ENCODE measurements around the gene AGPAT3. TPM values are rescaled to one million over a fixed set of nuclear protein-coding genes. Genes with fewer than 3 reads are reported as not detected.
A peak's percentile ranks its signal among the peaks of the same experiment; 100 is the strongest.

AGPAT3 gene
- total and polyA plus RNA-seq, 3 donors from 2014 or later, result 64.5 to 77.5 (median 69.8) TPM

- Histone ChIP-seq H3K27ac (no peak overlapping the region), H3K27me3 (no peaks in the 10 kb centered on the region), H3K4me3 (no peak overlapping the region), H3K36me3 (ENCODE audit: low read depth, missing control alignments) (no peaks in the 10 kb centered on the region), H3K4me1 (peaks cover 30% of the 10 kb centered on the region), H3K9me3 (no peaks in the 10 kb centered on the region)
- intact Hi-C loops (cut with DNase I; ENCODE audit: low total_unique reads), result no loop called here
- no peak for DNase-seq
- WGBS, 2 donors, result 65 to 71% methylated on average over 9 of the region's 9 CpGs
- TF ChIP-seq POLR2A (IDR thresholded peaks at IDR 0.05) (no peak), CTCF (IDR thresholded peaks at IDR 0.05) (no peak)
Measured at GRCh38 chr21:44010429-44010828, 145.4 kb downstream of the AGPAT3 start.

- no peak for TF ChIP-seq POLR2A (IDR thresholded peaks at IDR 0.05)
- no peak for TF ChIP-seq CTCF (IDR thresholded peaks at IDR 0.05)
- Histone ChIP-seq H3K4me1 (peaks cover 23% of the 10 kb centered on the region), H3K4me3 (peak overlapping the region; percentile 89 to 96), H3K9me3 (no peaks in the 10 kb centered on the region), H3K36me3 (ENCODE audit: low read depth, missing control alignments) (no peaks in the 10 kb centered on the region), H3K27me3 (no peaks in the 10 kb centered on the region), H3K27ac (peak overlapping the region; percentile 91 to 96)
- DNase-seq, result no peak
- intact Hi-C loops (cut with DNase I; ENCODE audit: low total_unique reads), result no loop called here
- WGBS, 2 donors, result 61 to 71% methylated on average over 9 of the region's 9 CpGs
Measured at GRCh38 chr21:44011123-44011522, 146.1 kb downstream of the AGPAT3 start.

- Histone ChIP-seq H3K27ac (peak within 1 kb of the TSS; percentile 91 to 96), H3K4me1 (peaks cover 18% of the 10 kb centered on the region), H3K36me3 (ENCODE audit: low read depth, missing control alignments) (no peaks in the 10 kb centered on the region), H3K4me3 (peak within 1 kb of the TSS; percentile 89 to 96), H3K27me3 (no peaks in the 10 kb centered on the region), H3K9me3 (no peaks in the 10 kb centered on the region)
- TF ChIP-seq CTCF (IDR thresholded peaks at IDR 0.05), result peak in 1 of 3 experiments; percentile 2
- TF ChIP-seq POLR2A (IDR thresholded peaks at IDR 0.05), result peak; percentile 51
- peak; percentile 86 for DNase-seq
- 0% methylated on average over 13 to 48 of the region's 107 CpGs for WGBS, 2 donors
- intact Hi-C loops (cut with DNase I; ENCODE audit: low total_unique reads), result no loop called here
Measured at GRCh38 chr21:44011579-44012473, 146.8 kb downstream of the AGPAT3 start, which contains the start of gene TRAPPC10. Gene TRAPPC10, plus strand, starts transcription at chr21:44012309. Its CDS starts 185 bp downstream, at chr21:44012494.

GRCh38 chr21:44012474-44013379 lies 147.7 kb downstream of the AGPAT3 start:
- Histone ChIP-seq H3K27ac (peak overlapping the region; percentile 71 to 96), H3K4me1 (peaks cover 14% of the 10 kb centered on the region), H3K4me3 (peak overlapping the region; percentile 89 to 96), H3K36me3 (ENCODE audit: low read depth, missing control alignments) (no peaks in the 10 kb centered on the region), H3K9me3 (no peaks in the 10 kb centered on the region), H3K27me3 (no peaks in the 10 kb centered on the region)
- peak; percentile 77 for DNase-seq
- intact Hi-C loops (cut with DNase I; ENCODE audit: low total_unique reads), result no loop called here
- 1% methylated on average over 19 to 44 of the region's 87 CpGs for WGBS, 2 donors
- TF ChIP-seq CTCF (IDR thresholded peaks at IDR 0.05) (peak in 2 of 3 experiments; percentile 7 to 13), POLR2A (IDR thresholded peaks at IDR 0.05) (no peak)

All from testis (tissue), 3 donors.